NB4 (cell line): ENCODE measurements around the gene SIM2.

Experiments
- CTCF ChIP-seq: IDR thresholded peaks from one replicate; pipeline ENCODE4 v1.5.1; 2012; ENCODE audit warnings: low read depth, low read length
- MYC ChIP-seq: IDR thresholded peaks from 2 replicates; pipeline ENCODE4 v1.6.1; 2011; ENCODE audit warnings: low read depth, low read length
- POLR2A ChIP-seq: IDR thresholded peaks from 2 replicates; pipeline ENCODE4 v1.6.1; 2011; ENCODE audit warnings: mild to moderate bottlenecking; ENCODE audit not compliant: insufficient read length; ENCODE audit errors: extremely low read depth

GRCh38 chr21:36668713-36669112, 30.2 kb upstream of the SIM2 start:
- TF ChIP-seq POLR2A (no peak), CTCF (no peak), MYC (no peak)
